HG02798 (cell line): ENCODE measurements around the gene CDH4.
"Not testable (repeated sequence)": the region's sequence is repeated elsewhere in the genome, so short reads cannot be mapped to it uniquely, and the experiment has no call there.

Source experiments
- ATAC-seq: cut with Tn5 transposase; IDR thresholded peaks from one replicate; pipeline ENCODE4 v1.9.1; 2021; ENCODE audit warnings: mild to moderate bottlenecking; ENCODE audit not compliant: unreplicated experiment, poor library complexity

CDH4 gene

DNA sequence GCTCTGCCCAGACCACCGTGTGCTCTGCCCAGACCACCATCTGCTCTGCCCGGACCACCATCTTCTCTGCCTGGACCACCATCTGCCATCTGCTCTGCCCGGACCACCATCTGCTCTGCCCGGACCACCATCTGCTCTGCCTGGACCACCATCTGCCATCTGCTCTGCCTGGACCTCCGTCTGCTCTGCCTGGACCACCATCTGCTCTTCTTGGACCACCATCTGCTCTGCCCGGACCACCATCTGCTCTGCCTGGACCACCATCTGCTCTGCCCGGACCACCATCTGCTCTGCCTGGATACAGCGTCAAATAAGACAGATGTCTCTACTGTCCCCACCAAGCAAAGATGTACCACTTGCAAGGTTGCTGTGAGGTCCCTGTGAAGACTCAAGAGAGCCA lies 154.7 kb downstream of the CDH4 start:
- not testable (repeated sequence) for ATAC-seq

DNA sequence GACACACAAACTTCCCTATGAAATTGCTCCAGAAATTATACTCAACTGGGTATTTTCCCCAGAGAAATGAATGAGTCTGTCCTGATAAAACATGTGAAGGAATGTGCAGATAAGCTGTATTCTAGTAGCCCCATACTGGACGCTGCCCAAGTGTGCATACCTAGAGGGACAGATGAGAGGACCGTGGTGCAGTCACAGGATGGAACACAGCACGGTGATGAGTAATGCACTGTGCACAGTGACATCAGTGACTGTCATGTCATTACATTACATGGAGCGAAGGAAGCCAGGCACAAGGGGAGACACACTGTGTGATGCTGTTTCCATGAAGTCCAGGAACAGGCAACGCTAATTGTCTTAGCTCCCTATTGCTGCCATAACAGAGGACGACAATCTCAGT lies 155.5 kb downstream of the CDH4 start:
- ATAC-seq = no peak

DNA sequence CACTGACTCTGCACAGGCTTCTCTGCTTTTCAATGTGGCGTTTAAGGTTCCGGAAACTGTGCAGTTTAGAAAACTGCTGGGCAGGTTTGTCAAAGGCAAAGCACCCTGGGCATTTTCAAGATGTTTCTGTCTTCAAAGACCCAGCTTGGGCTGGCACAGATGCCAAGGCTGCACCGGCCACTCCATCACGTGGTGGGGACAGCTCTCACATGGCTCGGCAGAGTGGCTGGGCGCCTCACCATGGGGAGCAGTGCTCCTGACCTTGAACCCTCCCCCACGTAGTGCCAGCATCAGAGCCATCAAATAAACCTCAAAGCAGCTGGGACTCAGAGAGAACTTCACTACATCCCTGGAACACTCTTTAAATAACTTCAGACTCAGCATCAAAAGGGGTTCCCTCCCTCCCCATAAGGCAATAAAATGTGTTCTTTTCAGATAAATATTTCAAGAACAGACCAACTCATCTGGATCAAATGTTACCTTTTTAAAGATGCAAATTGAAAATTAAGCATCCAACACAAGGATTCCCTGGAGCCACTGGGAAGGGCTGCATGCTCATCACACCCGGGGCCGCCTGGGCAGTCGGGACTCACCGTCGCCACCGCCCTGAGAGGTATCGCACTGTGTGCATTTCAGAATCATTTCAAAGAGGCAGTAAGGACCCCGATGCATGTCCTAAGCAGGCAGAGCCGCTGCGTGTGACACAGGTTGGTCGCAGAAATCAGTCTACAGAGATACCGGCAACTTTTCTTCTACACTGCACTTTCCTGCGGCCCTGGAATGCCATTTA lies 157.1 kb downstream of the CDH4 start:
- ATAC-seq = no peak

- no peak for ATAC-seq
These were observed 159.7 kb downstream of the CDH4 start for GRCh38 chr20:61411743-61412142.

DNA sequence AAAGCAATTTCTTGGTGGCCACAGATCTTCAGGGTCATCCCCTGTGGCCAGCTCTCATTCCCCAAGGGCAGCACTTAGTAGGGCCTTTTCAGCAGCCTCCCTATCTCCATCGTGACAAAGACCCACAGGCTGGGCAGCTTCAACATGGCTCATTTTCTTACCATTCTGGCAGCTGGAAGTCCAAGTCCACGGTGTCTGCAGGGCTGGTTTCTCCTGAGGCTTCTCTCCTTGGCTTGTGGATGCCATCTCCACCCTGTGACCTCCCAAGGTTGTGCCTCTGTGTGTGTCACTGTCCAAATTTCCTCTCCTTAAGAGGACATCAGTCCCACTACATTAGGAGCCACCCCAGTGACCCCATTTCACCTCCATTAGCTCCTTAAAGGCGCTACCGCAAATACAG lies 161.7 kb downstream of the CDH4 start:
- no peak for ATAC-seq

DNA sequence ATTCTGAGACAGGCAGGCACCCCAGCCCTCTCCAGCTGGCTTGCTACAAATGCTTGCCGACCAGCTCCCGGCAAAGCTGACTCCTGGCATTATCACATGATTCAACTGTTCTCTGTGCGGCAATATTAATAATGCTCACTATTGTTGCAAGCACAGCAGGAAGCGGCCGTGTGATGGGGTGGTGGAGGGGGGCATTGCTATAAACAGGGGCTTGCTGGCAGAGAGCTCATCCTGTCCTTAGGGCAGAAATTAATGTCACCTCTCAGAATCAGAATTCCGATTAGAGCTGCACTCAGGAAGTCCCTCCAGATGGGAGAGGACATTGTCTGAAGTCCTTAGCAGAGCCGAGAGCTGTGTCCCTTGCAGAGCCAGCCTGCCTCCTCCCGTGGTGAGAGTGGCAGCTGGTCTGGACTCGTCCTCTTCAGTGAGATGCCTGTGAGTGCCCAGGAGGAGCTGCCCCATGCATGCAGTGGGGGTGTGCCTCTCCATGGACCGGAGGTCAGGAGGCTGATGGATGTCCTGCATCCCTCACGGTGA lies 162.5 kb downstream of the CDH4 start:
- ATAC-seq = no peak

DNA sequence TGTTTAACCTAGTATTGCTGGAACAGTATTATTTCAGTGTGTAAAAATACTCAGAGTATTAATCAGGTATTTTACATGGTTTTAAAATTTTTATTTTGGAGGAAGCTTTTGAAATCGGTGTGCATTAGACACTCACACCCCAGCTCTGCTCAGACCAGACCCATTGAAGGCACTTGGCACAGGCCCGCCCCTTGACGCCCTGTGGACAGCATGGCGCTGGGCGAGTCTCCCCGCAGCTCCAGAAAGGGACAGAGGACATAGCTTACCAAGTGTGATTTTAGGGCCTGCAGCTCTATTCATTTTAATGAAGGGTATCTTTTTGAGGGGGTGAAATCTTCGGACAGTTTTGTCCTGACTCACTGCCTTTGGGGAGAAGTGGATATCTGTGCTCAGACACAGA lies 164.5 kb downstream of the CDH4 start:
- ATAC-seq = no peak

GRCh38 chr20:61417221-61417941 lies 165.3 kb downstream of the CDH4 start:
- ATAC-seq = no peak

DNA sequence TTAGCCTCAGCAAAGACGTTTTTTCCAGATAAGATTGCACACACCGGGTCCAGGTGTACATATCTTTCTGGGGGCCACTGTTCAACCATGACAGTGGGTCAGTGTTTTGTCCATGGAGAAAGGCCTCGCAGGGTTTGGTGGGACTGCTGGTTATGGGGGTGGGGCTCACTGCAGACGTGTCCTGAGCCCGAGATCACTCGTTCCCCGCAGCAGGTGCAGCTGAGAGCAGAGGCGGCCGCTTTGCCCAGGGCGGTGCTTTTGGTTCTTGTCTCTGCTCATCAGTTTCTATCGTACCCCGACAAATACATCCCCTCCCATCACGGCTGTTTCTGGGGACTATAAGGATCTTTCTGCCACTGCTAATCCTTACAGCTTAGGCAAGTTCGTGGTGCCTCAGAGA lies 166.9 kb downstream of the CDH4 start:
- ATAC-seq = no peak

DNA sequence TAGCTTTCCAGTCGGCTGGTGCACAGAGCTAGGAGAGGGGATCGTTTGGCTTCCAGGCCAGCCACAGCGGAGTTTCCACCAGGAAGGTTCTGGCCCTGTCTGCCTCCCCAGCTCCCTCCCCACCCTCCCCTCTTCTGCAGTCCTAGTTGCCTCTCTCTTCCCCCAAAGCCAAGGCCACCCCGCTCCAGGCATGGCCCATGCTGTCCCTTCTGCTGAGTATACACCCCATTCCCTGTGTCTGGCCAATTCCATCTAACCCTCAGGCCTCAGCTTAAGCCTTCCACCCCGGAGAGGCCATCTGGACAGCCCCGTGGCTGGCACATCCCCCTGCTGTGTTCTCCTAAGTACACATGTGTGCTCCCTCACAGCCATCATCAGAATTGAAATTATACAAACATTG lies 167.4 kb downstream of the CDH4 start:
- no peak for ATAC-seq

GRCh38 chr20:61420056-61420455 lies 168.0 kb downstream of the CDH4 start:
- ATAC-seq = no peak

GRCh38 chr20:61420781-61421180 lies 168.7 kb downstream of the CDH4 start:
- no peak for ATAC-seq

GRCh38 chr20:61422636-61423425 lies 170.8 kb downstream of the CDH4 start:
- ATAC-seq = no peak

GRCh38 chr20:61424011-61424627 lies 172.1 kb downstream of the CDH4 start:
- no peak for ATAC-seq

DNA sequence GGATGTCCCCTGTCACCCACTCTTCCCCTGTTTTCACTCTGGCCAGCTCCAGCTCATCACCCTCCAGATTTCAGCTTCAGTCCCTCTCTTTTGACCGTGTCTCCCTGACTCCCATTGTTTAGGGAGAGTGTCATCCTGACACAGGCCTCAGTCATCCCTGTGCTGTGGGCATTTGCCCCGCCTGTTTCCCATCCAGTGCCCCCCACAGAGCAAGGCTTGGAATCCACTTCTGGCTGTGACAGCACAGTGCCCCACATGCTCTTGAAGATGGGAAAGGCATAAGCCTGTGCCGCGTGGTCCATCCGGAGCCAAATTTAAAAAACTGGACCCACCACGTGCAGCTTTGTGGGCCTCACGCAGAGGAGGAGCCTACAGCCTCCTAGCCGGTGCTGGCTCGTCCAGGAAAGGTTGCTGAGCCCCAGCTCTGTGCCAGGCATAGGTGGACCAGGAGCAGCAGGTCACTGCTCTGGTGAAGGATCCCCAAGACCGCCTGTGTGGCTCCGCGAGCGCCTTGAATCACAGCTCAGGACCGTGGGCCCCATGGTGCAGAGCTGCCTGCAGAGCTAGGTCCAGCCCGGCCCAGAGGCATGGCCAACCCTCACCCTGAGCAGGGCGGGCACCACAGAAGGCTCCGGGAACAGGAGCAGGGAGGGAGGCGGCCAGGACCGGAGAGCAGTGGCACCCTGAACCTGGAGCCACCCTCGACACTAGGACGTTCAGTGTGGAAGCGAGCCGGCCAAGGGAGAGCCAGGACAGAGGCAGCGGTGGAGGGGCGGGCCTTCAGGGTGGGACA lies 172.8 kb downstream of the CDH4 start:
- ATAC-seq = no peak

GRCh38 chr20:61425541-61425991 lies 173.5 kb downstream of the CDH4 start:
- ATAC-seq = not testable (repeated sequence)

GRCh38 chr20:61426352-61426751 lies 174.3 kb downstream of the CDH4 start:
- no peak for ATAC-seq

GRCh38 chr20:61429458-61430227 lies 177.6 kb downstream of the CDH4 start:
- no peak for ATAC-seq

- no peak for ATAC-seq
These were observed 178.2 kb downstream of the CDH4 start for GRCh38 chr20:61430228-61430624.
